Muscle of arm (tissue), 12 donors: Measurements from ENCODE around the gene TAT. TPM values are rescaled to one million over a fixed set of nuclear protein-coding genes. Genes with fewer than 3 reads are reported as not detected.

Experiments used
- DNase-seq: peaks from one replicate; pipeline ENCODE4 v3.0.0-alpha.2; 2013
- polyA plus RNA-seq, 12 donors: library from polyadenylated mRNA; unstranded; fragments of 120-200 nt; gene quantifications; one replicate each; pipeline ENCODE4 v1.2.1, GENCODE V29; 2013; ENCODE audit not compliant: insufficient read length in 12 of 12

TAT gene
- polyA plus RNA-seq, 12 donors, result 0.04 to 0.12 (median 0.07) TPM; not detected in 8

- no peak for DNase-seq
Measured at GRCh38 chr16:71542377-71542776, 34.5 kb downstream of the TAT start.

GRCh38 chr16:71537643-71538042 lies 39.2 kb downstream of the TAT start:
- no peak for DNase-seq

DNA sequence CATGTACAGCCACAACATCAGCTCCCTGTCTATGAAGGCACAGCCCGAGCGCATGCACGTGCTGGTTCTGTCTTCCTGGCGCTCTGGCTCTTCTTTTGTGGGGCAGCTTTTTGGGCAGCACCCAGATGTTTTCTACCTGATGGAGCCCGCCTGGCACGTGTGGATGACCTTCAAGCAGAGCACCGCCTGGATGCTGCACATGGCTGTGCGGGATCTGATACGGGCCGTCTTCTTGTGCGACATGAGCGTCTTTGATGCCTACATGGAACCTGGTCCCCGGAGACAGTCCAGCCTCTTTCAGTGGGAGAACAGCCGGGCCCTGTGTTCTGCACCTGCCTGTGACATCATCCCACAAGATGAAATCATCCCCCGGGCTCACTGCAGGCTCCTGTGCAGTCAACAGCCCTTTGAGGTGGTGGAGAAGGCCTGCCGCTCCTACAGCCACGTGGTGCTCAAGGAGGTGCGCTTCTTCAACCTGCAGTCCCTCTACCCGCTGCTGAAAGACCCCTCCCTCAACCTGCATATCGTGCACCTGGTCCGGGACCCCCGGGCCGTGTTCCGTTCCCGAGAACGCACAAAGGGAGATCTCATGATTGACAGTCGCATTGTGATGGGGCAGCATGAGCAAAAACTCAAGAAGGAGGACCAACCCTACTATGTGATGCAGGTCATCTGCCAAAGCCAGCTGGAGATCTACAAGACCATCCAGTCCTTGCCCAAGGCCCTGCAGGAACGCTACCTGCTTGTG lies 40.0 kb downstream of the TAT start:
- no peak for DNase-seq

- DNase-seq, result no peak
Measured at GRCh38 chr16:71532366-71532765, 44.5 kb downstream of the TAT start.

DNA sequence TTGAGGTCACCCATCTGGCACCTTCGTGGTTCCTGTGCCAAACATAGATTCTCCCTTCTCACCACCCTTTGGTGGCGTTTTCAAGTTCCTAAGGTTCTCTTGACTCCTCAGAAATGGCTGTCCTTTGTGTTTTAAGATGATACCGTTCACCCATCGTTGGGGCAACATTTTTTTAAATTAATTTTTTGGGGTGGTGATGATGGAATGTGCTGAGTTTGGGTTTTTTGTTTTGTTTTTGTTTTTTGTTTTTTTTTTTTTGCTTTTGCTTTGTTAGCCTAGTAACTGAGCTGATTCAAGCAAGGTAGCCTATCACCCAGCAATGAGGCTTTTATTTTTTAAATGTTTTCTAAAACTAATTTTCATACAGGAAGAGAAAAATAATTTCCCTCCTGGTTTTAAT lies 48.0 kb downstream of the TAT start:
- DNase-seq, result no peak

- no peak for DNase-seq
Measured at GRCh38 chr16:71528257-71528656, 48.6 kb downstream of the TAT start.

DNA sequence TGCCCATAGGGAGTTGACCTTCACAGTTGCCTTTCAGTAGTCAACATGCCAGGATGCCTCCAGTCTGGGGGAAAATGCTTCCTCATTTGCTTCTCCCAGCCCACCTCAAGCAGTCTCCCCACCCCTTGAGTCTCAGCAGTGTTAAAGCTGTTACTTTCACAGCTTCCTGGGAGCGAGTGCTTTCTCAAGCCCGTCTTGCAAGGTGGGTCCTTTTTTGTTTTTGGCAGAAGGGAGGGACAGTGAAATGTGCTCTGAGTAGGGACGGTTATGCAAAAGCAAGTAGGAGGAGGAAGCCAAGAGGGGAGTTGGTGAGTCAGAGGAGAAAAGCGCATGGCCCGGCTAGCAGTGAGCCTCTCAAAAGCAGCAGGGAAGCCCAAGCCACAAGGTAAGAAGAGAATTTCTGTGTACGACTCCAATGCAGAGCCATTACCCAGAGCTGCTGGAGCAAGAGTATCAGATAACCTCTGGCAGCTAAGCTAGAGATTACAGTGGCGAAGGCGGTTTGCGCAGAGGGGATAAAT lies 50.7 kb downstream of the TAT start, which contains the start of gene CHST4:
CHST4 (plus strand) TSS at position 316 of the 521 bp plus-strand sequence. CDS start 10,252 bp downstream, outside the sequence.
- DNase-seq, result no peak

GRCh38 chr16:71524566-71525553 lies 52.0 kb downstream of the TAT start:
- DNase-seq, result no peak

DNA sequence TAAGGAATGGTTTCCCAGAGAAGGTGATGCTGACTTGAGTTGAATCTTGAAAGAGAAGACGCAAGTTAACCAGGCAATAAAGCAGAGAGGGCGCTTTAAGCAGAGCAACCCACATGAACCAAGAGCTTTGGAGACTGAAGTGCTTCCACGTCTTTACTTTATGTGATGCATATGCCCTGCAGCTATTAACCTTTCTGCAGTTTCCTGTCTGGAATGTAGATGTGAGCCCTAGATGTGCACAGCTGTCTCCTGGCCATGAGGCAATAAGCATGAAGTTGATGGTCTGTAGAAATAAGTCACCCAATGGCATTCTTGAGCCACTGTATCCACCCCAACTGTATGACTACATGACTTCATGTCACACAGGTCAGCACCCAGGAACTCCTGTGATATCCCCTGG lies 56.3 kb downstream of the TAT start:
- DNase-seq, result no peak

Other genes starting within 250 kb of the TAT start
- 1 to 10 TPM in 3 of 12 donors, under 1 TPM in 7, not detected in 2; 0.45 to 1.4 (median 0.71) TPM for gene CALB2, start 218.4 kb downstream of the TAT start, polyA plus RNA-seq
- not detected for gene TLE7, start 135.0 kb downstream of the TAT start, polyA plus RNA-seq
- 10 to 100 TPM in 9 of 12 donors, 1 to 10 TPM in 2, not detected in 1; 9.5 to 15.4 (median 11.8) TPM for gene ZNF23, start 114.8 kb downstream of the TAT start, polyA plus RNA-seq
- 1 to 10 TPM in 10 of 12 donors, not detected in 2; 2.4 to 3.9 (median 2.6) TPM for gene ZNF19, start 87.8 kb downstream of the TAT start, polyA plus RNA-seq
- under 1 TPM in 2 of 12 donors, not detected in 10; 0.13 to 0.15 TPM for gene CHST4, start 50.7 kb downstream of the TAT start, polyA plus RNA-seq
- gene MARVELD3, start 49.1 kb upstream of the TAT start, polyA plus RNA-seq, result 1 to 10 TPM in 3 of 12 donors, under 1 TPM in 8, not detected in 1; 0.07 to 7.7 (median 0.29) TPM
- 10 to 100 TPM in 1 of 12 donors, 1 to 10 TPM in 10, not detected in 1; 4.8 to 20.0 (median 6.3) TPM for gene PHLPP2, start 147.6 kb upstream of the TAT start, polyA plus RNA-seq
- gene AP1G1, start 231.7 kb upstream of the TAT start, polyA plus RNA-seq, result 10 to 100 TPM in 11 of 12 donors, not detected in 1; 38.1 to 92.7 (median 45.8) TPM